GM19395 (cell line): Measurements from ENCODE around the gene SYNE1.
A peak's percentile ranks its signal among the peaks of the same experiment; 100 is the strongest.
"Not testable (repeated sequence)": the region's sequence is repeated elsewhere in the genome, so short reads cannot be mapped to it uniquely, and the experiment has no call there.

Source experiments
- ATAC-seq: cut with Tn5 transposase; IDR thresholded peaks from one replicate; pipeline ENCODE4 v1.9.1; 2021; ENCODE audit warnings: mild to moderate bottlenecking, moderate library complexity; ENCODE audit not compliant: unreplicated experiment

SYNE1 gene

DNA sequence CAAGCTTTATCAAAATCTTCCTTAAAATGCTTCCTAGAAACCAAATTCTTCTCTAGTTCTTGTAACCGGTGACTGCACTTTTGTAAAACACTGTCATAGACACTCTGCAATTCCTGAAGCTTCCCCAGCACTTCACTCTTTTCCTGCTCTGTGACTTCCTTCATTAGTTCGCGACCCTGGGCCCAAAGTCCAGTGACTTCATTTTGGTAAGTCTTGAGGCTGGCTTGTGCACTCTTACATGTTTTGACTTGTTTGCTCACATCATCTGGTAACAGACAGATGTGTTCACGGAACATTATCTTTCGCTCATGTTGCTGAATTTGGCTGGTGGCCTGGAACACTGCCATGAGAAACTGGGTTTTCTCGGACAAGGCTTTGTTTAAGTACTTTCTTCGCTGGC, 306.2 kb downstream of the SYNE1 start:
- ATAC-seq = no peak

DNA sequence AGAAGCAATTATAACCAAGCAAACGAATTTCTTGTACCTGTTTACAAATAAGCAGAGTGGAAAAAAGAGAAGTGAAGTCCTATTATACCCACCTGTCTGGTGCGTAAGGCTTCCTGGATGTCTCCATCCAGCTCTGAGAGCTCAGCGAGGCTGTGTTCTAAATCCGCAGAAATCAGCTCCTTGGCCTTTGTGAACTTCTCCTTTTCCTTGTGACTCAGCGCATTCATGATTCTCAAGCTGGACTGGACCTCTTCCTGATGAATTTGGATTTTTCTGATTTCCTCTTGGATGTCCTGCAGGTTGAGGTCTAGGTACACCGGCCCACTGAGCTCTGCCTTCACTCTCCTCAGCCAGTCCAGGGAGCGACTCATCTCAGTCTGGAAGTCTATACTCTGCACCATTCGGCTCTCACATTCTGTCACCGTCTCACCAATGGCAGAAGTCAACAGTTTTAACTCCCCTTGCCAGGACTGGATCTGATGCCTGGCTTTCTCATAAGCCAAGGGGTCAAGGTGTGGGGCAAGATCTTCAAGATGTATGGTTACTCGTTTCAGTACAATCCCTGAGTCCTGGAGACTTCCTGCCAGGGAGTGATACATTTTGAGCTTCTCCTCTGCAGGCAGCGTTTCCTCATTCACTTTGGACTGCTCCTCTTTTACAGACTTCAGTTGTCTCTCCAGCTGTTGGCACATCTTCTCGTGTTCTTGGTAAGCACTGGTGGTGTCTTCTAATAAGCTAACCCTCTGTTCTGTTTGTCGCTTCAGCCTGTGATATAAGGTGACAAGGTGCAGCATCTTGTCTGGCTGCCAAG, 307.3 kb downstream of the SYNE1 start:
- no peak for ATAC-seq

DNA sequence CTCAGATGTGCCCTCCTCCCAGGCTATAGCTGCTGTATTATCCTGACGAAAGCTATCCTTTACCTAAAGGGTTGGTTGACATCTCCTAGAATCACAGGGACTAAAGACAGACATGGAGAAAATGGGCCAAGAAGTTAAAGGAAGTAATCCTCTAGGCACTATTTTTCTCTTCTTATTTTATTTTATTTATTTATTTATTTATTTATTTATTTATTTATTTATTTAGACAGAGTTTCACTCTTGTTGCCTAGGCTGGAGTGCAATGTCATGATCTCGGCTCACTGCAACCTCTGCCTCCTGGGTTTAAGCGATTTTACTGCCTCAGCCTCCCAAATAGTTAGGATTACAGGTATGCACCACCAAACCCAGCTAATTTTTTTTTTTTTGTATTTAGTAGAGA, 309.0 kb downstream of the SYNE1 start:
- ATAC-seq = not testable (repeated sequence)

DNA sequence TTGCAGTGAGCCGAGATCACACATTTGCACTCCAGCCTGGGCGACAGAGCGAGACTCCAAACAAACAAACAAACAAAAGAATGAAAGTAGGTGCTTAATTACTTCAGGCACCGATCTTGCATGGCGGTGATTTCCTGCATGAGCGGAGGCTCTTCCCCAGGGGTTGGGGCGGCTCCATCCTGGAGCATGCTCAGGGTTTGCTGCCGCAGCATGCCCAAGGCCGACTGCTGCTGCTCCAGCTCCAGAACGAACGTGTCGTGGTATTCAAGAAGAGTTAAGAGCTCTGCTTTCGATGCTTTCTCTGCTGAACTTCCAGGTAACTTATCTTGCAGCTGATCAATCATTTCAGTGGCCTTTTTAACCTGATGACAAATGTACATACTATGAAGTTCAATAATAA, 313.8 kb downstream of the SYNE1 start:
- ATAC-seq = no peak

DNA sequence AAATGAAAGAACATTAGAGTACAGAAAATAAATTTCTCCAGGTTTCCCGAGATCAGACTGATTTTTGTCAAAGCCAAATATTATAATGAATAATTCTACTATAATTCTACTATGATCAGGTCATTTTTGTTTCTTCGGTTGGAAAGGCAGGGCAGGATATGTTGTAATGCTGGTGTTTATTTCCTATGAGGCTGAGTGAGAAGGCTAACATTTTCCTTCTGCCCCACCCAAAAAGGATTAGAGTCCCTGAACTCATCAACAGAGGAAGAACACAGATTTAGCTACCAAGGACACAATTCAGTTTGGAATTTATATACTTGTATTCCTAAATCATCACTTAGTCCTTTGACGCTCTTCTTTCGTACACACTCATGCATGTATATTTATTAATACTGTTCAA, 318.9 kb downstream of the SYNE1 start:
- no peak for ATAC-seq

DNA sequence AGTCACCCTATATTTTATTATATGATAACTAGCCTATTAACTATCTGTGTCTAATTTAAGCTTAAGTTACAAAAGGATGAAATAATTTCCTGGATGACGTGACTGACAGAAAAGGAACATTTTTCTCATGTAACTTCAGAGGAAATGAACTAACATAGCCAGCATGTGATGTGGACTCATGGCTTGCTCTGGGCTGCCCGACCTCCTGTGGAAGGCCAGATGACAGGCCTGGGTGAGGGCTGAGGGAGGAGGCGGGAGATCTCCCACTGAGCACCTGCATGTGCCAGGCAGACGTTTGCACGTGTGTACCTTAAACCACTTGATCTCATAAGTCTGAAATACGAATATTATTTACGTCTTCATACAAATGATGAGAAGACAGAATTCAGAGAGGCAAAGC, 321.1 kb downstream of the SYNE1 start:
- ATAC-seq = no peak

DNA sequence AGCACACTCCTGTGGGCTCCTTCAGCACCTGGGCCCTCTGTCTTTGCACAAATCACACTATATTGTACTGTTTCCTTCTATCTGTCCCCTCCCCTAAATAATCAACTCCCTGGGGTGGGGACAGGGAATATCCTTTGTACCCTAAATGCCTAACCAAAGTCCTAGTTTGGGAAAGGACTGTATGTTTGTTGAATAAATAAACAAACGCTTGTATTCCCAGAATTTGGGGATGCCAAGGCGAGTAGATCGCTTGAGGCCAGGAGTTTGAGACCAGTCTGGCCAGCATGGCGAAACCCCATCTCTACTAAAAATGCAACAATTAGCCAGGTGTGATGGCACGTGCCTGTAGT, 322.7 kb downstream of the SYNE1 start:
- ATAC-seq = no peak

DNA sequence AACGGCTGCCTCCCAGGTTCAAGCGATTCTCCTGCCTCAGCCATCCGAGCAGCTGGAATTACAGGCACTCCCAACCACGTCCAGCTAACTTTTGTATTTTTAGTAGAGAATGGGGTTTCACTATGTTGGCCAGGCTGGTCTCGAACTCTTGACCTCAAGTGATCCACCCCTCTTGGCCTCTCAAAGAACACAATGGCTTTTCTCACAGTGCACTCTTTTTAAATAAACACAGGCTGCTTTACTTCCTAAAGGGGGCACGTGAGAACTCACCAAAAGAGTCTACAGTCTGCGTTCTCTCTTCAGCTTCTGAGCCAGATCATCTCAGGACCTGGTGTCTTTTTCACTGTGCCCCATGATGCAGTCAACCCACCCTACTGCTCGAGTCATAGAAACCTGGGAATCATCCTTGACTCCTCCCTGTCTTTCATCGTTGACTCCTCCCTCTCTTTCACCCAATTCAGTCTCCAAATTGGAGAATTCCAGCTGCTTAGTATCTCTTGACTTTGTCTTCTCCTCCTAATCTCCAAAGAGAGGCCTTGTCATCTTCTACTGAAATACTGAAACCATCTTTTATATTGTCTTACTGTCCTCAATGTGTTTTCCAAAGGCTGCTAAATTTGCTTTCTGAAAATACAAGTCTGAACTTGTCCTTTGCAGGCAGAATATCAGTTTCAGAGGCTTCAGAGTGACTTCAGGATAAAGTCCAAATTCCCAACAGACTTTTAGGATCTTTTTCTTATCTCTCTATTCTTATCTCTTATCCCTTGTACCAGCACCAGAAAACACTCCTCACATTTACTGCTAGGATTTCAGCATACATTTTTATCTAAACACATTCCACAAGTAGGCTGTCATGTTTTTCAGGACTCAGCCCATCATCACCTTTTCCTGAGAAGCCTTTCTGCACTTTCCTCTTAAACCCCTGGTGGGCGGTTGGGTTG, 323.4 kb downstream of the SYNE1 start:
- no peak for ATAC-seq

DNA sequence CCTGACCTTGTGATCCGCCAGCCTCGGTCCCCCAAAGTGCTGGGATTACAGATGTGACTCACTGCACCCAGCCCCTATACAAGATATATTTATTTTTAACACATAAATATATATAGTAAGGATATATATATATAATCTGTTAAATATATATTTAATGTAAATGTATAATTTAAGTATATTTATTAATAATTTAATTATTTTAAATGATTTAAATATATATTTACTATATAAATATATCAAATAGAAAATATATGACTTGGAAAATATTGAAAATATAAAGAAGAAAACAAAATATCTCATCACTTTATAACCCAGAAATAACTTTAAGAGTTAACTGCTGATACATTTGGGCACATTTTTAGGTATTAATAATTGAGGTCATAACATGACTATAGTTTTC, 324.7 kb downstream of the SYNE1 start:
- no peak for ATAC-seq

DNA sequence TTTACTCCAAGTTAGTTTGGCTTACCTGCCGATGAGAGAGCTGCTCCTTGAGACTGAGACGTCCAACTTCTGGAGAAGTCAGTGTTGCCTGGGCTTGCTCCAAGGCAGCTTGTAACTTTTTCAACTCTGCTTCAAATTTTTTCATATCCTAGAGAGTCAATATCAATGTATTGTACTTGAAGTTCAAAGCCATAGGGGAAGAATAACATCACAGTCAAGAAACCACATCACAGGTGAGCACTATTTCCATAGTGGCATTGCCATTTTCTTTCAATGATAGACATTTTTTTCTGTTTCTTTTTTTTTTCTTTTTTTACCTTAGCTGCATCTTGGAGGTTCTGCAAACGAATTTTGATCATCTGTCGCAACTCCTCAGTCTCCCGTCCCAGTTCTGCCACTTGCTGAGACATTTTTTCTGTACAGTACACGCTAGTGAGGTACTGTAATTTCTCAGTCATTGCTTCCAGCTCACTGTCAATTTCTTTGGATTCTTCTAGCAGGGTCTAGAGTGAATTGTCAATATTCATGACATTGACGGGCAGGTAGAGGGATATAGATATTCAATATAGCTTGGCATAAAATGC, 326.7 kb downstream of the SYNE1 start:
- ATAC-seq = no peak

DNA sequence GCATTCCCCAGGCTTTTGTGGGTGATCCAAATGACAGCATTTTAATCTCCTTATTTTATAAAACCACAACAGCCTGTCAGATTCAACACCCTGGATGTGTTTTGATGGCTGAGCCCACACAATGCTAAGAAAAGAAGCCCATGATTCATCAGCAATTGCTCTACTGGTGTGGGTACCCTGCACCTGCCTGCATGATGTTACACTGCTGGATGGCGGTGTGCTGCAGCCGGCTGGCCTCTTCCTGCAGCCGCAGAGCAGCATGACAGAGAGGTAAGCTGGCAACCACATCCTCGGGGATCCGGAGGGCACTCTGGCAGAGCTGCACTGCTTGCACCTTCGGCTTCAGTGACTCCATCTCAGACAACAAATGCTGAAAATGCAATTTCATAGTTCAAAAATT, 327.5 kb downstream of the SYNE1 start:
- ATAC-seq = no peak

DNA sequence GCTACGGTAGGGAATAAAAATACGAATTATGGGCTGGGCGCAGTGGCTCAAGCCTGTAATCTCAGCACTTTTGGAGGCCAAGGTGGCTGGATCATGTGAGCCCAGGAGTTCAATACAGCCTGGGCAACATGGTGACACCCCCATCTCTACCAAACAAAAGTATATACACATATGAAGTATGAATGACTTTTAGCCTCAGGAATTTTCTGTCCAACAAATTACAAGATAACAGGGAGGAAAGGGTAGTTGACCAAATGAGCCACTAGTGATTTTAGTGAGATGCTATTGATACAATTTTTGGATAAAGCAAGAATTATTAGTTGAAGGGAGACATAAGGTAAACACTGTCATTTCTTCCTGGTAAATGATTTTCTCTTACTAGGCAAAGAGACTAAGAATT, 328.2 kb downstream of the SYNE1 start:
- ATAC-seq = no peak

DNA sequence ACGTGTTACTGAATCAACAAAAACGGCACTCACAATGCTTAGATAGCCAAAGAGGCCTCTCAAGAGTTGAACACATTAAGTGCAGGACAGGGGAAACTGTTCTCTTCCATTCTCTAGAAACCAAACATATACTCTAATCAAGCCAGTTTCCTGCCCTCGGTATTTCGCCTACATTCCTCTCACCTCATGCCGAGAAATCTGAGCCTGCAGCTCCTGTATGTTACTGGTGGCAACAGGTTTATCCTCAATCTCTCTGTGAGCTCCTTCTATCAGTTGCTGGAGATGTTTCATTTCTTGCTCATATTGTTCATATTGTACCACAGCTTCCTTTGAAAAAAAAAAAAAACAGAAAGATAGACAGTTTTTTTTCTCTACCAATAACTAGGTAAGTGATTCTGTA, 328.9 kb downstream of the SYNE1 start:
- ATAC-seq = no peak

DNA sequence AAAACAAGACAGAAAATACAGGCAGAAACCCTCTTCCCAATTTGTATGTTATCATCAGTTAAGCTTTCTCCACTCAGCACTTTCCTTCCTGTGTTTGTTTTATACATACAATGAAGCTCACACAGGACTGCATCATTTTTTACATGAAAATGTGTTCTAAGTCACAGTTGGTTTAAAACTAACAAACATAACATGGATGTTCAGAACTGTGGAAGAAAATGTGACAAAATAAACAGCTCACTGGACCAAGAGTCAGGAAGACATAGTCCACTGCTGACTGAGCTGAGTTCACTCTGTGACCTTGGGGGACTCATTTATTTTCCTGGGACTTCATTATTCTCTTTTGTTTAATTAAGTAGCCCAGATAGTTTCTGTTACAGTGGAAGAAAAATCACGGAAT, 331.5 kb downstream of the SYNE1 start:
- no peak for ATAC-seq

DNA sequence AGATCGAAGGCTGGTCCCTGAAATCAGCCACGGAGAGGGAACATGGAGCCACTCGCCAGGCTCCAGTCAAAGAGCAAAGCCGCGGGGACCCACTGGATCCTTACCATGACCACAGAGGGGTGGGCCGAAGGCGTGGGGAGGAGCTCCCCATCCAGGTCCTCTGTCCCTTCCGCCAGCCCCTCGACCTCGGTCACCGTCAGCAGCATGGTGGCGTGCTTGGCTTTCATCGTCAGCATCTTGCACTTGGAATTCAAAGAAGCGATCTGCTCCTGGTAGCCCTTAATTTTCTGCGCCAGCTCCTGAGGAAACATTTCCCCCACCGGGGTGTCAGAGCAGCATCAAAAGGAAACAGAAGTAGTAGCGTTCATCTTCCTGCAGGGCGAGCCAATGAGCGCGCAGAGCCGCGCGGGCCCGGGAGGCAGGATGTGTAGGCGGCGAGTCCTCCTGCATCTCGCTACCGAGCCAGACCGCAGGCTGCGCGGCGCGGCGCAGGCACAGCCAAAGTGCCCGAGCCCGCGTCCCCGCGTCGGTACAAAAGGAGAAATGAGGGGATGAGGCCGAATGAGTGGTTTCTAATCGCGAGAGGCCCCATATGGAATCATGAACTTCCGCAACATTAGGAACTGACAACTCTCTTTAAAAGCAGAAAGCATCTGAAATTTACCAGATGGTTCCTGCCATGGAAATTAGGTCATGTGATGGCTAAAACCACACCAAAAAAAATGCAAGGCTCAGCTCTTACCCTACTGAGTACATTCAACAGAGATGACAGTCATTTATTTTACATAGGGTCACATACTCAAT, 335.2 kb downstream of the SYNE1 start:
- peak; percentile 89 for ATAC-seq

DNA sequence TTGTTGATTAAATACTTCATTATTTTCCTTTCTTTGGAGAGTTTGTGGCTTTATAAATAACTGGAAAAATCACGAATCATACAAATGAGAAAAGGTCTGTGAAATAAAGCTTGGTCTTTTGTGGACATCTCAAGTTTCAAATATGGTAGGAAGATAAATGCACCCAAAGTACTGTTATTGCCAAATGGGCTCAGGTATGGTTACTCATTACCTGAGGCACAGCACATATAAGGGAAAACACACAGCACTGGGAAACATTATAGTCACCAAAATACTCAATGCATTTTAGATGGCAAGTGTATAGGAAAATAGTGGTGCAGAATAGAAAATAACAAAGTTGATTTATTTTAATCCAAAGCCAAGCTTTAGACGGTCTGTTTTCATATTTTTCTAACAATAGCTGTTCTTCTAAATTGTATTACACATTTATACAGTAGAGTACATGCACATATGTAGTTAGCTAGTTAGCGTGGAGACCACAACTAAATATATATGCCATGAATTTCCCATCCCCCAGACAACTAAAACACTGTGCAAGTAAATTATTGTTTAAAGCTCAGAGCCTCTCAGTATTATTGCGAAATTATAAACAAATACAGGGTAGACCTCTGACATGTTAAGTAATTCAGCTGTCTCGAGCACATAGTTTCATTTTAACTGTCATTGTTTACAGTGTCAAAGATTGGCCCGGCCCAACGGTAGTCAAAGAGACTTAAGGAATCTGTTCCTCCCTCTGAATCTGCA, 336.0 kb downstream of the SYNE1 start:
- ATAC-seq = peak; percentile 43

DNA sequence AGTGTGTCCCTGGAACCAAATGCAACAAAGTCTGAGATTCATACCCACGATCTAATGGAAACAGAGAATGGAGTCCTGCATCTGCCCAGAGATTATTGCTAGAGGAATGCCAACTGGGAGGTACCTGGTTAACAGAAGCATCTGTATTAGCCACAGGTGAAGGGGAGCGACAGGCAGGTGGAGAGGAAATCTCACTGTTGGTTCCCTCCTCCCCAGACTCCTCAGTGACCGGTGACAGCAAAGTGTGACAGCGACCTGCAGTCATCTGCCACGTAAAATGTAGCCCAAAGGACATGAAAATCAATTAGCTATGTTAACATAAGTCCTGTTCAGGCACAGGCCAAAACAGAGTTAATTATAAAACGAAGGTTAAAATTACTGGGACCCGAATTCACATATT, 336.6 kb downstream of the SYNE1 start:
- no peak for ATAC-seq

DNA sequence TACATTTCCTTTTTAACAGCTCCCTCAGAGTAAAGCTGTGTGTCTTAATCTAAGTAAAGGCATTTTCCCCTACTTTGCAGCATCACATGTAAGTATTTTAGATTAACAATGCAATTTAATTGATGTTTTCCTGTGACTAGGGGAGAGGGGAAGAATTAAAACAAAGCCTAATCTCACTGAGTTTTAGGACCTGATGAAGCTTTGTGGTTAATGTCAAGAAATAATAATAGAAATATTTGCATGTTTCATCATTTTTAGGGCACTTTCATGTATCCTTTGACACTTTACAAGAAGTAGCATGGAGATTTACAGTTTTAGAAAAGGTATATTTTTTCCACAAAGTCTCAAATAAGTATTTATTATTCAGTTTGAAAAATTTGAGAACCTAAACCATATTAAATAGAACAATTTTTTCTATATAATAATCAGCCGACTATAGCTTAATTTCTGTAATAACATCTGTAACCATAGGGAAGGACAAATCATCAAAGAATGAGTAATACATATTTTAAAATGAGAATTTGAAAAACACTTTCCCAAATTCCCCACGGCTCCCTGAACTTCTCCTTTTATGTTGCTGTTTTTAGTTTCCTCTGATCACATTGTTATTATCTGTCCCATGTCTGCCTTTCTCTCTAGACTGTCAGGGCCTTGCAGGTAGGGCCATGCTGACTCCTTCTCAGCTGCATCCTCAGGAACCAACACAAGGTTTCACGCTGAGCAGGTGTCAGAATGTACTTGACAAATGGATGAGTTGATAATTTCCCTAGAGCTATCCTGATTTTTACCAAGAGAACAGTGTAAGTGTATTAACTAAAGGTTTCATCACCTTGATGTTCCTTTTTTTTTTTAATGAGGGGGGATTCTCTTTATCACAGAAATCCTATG, 338.1 kb downstream of the SYNE1 start:
- ATAC-seq = no peak

DNA sequence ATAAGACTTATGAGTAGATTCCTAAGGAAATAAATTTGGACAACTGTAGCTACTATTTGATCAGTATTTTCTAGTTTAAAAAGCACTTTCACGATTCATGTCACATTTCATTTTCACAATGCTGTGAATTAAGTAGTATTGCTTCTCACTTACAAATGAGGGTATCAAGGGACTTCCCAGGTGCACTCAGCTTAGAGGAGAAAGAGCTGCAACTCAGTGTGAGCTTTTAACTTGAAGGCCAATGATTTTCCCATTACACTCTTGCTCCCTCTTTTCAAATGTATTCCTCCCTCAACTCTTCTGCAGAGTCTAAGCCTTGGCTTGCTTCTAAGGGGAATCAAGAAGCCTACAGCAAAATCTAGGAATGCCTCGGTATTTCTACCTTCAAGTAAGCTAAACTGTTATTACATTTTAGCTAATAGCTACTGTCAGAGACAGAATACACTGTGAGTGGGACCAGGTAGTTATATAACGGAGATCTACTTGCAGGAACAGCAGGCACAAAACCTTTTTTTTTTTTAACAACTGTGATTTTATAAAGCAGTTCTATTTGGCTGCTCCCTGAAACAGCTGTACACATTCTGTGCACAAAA, 339.0 kb downstream of the SYNE1 start:
- ATAC-seq = peak; percentile 15
